Epithelial cell of esophagus (primary cell): ENCODE measurements around the gene ACKR3.

Experiments used
- DNase-seq: peaks from one replicate; pipeline ENCODE4 v3.0.0; 2010; ENCODE audit warnings: low read depth
- H3K4me3 ChIP-seq: 2 replicates; pipeline ENCODE4 v1.5.1; 2011; ENCODE audit warnings: mild to moderate bottlenecking, low read length, control low read depth
- TF ChIP-seq, protein P1 (sequence below): IDR thresholded peaks from 2 replicates; pipeline ENCODE4 v1.5.1; 2011; ENCODE audit warnings: low read depth, mild to moderate bottlenecking, low read length, control low read depth, inconsistent platforms; ENCODE audit not compliant: insufficient read depth; ENCODE audit errors: missing control alignments

ACKR3 gene

GRCh38 chr2:236561874-236562273 is 7.8 kb upstream of the ACKR3 start:
- no peak for DNase-seq
- H3K4me3 ChIP-seq, result no peak overlapping the region
- TF ChIP-seq, protein P1, sequence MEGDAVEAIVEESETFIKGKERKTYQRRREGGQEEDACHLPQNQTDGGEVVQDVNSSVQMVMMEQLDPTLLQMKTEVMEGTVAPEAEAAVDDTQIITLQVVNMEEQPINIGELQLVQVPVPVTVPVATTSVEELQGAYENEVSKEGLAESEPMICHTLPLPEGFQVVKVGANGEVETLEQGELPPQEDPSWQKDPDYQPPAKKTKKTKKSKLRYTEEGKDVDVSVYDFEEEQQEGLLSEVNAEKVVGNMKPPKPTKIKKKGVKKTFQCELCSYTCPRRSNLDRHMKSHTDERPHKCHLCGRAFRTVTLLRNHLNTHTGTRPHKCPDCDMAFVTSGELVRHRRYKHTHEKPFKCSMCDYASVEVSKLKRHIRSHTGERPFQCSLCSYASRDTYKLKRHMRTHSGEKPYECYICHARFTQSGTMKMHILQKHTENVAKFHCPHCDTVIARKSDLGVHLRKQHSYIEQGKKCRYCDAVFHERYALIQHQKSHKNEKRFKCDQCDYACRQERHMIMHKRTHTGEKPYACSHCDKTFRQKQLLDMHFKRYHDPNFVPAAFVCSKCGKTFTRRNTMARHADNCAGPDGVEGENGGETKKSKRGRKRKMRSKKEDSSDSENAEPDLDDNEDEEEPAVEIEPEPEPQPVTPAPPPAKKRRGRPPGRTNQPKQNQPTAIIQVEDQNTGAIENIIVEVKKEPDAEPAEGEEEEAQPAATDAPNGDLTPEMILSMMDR, result no peak

DNA sequence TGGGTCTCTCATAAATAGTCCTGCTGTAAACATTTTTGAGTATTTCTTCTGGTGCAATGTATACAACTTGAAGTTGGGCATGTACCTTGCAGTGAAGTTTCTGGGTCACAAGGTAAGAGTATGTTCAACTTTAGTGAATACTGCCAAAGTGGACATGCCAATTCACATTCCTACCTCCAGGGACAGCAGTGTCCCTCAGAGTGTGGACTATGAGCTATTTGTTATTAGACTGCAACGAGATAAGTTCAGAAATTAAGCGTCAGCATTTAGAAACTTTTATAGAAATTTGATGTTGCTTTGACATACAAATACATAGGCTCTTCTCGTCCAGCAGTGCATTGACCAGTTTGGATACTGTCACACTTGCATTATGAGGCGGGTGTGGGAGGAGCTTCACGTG is 7.2 kb upstream of the ACKR3 start:
- H3K4me3 ChIP-seq, result no peak overlapping the region
- TF ChIP-seq, protein P1, result peak; percentile 60
- DNase-seq, result peak; percentile 28

GRCh38 chr2:236563953-236564352 is 5.7 kb upstream of the ACKR3 start:
- TF ChIP-seq, protein P1, result no peak
- DNase-seq, result no peak

DNA sequence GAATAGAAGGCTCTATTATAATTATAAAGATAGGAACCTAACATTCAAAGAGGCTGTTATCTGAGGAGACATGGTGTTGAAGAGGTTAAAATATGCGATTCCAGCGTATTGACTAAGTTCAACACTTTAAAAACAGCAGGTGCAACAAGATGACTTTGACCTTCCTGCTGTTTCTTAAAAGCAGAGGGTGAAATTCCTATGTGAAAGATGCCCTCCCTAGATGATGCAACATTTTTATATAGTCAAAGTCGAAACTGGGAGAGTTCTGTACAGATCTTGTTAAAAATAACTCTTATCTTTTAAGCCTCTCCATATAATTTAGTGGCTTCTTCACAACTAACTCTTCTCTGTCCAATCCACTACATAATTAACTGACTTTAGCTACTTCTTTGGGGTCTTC is 4.4 kb upstream of the ACKR3 start:
- TF ChIP-seq, protein P1, result no peak
- DNase-seq, result no peak
- no peak overlapping the region for H3K4me3 ChIP-seq

More at GRCh38 chr2:236563953-236564352, 5.7 kb upstream of the ACKR3 start:
- no peak overlapping the region for H3K4me3 ChIP-seq

DNA sequence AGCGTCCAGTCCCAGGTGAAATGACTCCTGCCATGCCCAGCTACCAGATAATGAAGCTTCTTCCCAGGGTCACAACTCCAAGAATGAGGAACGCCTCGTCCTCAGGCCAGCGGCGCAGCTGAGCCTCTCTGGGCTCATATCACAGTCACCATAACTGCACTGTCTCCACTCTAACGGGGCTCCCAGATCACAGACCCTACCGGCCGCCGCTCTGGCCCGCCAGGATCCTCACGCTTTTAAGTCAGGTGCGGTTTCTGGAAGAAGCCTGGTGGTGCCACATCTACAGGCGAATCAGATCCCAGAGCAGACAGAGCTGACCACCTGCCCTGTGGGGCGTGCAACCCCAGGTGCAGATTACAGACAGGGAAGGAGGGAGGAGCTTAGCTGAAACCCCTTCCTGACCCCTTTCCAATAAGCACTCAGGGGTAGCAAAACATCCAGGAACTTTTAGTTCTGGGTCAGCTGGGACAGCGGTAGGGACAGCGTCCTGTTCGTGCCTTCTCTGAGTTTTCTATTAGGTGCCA is 3.7 kb upstream of the ACKR3 start:
- TF ChIP-seq, protein P1, result no peak
- no peak overlapping the region for H3K4me3 ChIP-seq
- DNase-seq, result no peak

DNA sequence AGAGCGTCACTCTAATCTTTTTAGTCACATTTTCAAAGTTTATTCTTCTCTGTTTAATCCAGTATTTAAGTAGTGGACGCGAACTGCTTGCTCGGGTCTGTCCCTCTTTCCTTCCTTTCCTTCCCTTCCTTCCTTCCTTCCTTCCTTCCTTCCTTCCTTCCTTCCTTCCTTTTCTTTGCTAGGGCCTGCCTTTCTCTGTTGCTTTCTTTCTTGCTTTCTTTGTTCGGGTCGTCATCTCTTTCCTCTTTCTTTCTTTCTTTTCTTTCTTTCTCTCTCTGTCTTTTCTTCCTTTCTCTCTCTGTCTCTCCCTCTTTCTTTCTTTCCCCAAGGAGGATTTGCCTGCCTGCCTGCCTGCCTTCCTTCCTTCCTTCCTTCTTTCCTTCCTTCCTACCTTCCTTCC is 3.0 kb upstream of the ACKR3 start:
- no peak for DNase-seq
- TF ChIP-seq, protein P1, result no peak
- no peak overlapping the region for H3K4me3 ChIP-seq
